Epithelial cell of alveolus of lung (primary cell): ENCODE data around the gene HIVEP1. TPM values are rescaled to one million over a fixed set of nuclear protein-coding genes. Genes with fewer than 3 reads are reported as not detected.

Experiments used
- total RNA-seq: library from RNA; depleted of rRNA; stranded (reverse); fragments of >200 nt; gene quantifications from 2 replicates; pipeline ENCODE4 v1.2.1, GENCODE V29; 2015

HIVEP1 gene
- total RNA-seq, result 10.0 and 12.9 TPM in 2 replicates

GRCh38 chr6:12012038-12012557, at the start of gene HIVEP1:
Gene HIVEP1, plus strand, starts transcription at chr6:12012312. Its CDS starts 3,317 bp downstream, at chr6:12015629.

Other genes with a start within 250 kb of the HIVEP1 start
- 0.26 TPM in 1 of 2 replicates, not detected in the other for gene ADTRP, start 233.5 kb upstream of the HIVEP1 start, total RNA-seq